DMS79 (cell line): ENCODE results near the gene FGGY.

Experiments used
- DNase-seq: peaks from one replicate; lab custom pipeline; 2025; lab: John Stamatoyannopoulos, UW

Gene FGGY

GRCh38 chr1:59315529-59316463, 18.9 kb downstream of the FGGY start:
- DNase-seq, result no peak

DNA sequence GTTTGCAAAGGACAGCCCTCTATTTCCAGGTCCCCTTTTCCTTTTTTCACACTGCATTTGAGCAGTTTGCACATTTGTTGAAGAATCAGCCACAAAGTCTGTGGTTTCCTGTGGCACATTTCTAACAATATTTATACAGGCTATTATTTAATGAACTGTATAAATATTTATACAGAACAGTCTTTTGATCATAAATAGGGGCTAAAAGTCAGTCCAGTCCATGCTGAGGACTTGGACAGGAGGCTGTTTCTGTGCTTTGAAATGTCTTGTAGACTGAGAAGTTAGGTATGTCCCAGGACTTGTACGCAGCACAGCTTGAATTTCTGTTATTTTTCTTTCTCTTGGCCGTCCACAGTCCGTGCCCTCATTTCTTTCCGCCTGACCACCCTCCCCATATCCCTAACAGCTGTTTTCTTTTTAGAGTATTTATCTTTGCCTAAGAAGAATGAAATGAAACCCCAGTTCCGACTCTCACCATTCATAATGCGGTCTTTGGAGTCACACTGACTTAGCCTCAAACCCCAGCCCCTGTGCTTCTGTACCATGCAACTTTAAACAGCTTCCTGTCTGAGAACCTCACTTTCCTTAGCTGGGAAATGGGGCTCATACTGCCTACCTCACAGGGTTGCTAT, 19.7 kb downstream of the FGGY start:
- DNase-seq, result no peak

DNA sequence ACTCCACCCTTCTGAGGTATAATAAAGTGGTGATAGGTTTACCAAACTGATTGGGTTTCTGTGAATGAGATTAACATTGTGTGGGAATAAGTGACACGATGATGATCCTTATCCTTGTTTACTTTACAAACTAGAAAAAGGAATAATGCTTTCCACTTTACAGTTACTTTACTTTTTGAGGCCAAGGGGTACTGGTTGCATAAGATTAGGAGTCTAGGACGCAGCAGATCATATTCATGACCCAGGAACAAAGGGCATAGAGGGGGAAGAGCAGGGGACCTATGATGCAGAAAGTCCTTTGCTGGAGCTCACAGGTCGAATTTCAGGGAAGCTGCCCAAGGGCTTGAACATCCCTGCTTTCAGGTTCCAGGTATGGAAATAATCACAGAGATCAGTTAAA, 20.4 kb downstream of the FGGY start:
- no peak for DNase-seq

GRCh38 chr1:59317780-59318179, 20.9 kb downstream of the FGGY start:
- no peak for DNase-seq

DNA sequence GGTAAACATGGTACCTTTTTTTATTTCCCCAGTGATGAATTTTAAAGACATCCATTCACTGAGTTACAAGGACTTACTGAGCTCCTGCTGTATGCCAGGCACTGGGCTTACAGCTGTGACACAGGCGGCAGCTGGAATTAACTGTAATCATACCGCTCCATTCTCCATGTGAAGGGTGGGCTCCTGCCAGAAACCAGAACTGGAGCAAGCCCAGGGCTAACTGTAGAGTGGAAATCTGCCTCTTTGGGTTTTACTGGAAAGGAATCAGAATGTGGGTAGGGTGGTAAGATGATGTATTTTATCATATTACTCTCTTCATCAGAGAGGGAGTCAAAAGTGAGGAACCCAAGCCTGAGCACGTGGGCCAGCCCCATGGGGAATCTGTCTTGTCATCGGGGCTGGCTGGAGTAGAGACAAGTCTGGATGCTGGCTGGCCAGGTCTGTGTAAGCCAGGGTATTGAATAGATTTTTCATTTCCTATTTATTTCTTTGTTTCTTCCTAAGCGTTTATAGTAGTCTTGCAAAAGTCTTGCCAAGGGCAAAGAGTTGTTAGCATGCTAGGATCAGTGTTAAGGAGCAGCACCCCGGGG, 21.5 kb downstream of the FGGY start:
- no peak for DNase-seq

DNA sequence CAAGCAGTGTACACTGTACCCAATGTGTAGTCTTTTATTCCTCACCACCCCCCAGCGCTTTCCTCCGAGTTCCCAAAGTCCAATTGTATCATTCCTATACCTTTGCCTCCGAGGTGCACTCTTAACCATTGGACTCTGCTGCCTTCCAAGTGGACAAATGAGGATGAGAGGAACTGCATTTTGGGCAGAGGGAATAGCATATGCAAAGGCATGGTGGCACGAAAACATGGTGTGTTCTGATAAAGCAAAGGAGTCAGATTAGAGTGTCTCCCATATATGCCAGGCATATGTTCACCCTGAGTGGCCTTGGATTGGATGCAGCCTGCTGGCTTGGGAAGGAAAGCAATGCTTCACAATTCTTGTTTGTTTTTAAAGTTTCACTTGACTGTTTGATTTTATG, 25.5 kb downstream of the FGGY start:
- DNase-seq, result no peak

GRCh38 chr1:59322814-59323213, 25.9 kb downstream of the FGGY start:
- no peak for DNase-seq

DNA sequence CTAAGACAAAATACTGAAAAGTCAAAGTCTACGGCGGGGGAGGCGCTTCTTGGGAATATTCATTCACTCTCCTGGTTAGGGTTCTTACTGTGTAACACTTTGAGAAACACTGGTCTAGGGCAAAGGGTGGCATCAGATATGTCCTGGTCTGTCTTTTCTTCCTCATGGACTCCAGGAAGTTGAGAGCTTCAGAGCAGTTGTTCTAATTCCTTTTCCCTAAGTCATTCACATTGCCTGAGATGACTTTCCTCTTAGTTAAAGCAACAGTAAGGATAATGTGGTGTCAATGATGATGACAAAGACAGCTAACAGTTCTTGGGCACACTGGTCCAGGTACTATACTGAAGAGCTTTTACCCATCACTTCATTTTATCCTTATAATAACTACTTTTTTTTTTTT, 27.0 kb downstream of the FGGY start:
- DNase-seq, result no peak

- no peak for DNase-seq
Measured at GRCh38 chr1:59328353-59328752, 31.5 kb downstream of the FGGY start.

DNA sequence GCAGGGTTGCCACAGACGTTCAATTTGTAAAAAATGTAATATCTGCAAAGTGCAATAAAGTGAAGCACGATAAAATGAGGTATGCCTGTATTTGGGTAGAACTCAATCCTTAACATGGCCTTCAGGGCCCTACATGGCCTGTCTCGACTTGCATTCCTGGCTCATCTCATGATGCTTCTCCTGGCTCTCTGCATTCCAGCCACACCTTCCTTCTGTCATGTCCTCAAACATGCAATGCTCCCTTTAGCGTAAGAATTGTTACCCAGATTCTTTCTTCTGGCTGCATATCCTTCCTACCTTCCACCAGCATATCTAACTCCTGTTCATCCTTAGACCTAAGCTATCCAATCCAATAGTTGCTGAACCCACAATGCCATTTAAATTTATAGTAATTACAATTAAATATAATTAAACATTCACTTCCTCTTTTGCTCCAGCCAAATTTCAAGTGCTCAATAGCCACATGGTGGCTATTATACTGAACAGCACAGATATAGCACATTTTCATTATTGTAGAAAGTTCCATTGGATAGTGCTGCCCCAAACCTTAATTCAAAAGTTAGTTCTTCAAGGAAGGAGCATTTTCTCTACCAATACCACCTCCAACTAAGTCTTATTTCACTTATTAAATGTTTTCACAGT, 32.6 kb downstream of the FGGY start:
- no peak for DNase-seq

DNA sequence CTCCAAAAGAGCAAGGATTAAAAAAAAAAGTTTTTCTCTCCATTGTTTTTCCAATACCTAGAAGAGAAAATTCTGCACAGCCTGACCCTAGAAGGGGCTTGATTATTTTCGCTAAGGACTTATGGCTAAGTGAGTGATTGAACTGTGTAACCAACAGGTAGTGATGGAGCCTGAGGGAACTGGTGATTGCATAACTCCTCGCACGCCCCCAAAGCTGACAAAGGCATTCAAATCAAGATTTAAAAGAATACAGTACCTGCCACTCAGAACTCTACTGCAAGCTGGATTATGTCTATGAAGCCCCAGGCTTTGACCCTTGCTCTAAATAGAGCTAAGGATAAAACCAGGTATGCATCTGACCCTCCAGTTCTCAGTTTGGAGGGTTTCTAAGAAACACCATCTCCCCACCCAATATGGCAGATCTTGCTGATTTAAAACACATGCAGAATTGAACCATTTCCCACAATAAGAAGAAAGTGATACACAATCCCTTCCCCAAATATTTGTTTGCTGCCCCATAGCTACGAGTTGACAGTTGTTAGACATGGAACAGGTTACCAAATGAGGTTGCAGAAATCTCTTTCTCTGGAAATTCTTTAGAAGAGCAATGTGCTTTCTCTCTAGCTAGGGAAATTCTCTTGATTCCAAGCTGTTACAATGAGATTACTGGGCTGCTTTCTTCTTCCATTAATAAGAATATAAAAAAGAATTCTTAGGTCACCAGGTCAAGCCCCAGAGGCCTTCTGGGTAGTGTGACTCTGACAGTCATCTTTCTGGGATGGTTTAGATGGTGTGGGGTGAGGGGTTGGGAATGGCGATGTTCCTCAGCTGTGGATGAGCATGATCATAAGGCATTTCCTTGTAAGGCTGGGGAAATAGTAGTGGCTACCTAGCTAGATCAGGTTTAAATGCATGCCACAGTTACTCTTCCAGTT, 35.1 kb downstream of the FGGY start:
- DNase-seq, result no peak

DNA sequence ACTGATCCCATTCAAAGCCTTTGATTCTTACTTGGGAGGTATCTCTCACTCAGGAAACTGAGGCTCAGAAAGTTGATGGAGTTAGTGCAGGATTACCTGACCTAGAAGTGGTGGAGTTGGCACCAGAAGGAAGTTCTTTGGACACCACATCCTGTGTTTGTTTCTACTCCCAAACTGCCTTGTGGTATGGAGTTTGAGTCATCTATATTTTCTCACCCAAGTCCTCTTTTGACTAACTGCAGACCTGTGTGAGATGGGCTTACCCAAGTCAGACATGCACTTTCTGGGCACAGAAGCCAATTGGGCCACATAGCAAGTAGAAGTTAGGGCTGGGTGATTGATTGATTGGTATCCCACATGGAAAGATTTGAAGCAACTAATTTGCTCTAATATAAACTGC, 36.1 kb downstream of the FGGY start:
- no peak for DNase-seq

DNA sequence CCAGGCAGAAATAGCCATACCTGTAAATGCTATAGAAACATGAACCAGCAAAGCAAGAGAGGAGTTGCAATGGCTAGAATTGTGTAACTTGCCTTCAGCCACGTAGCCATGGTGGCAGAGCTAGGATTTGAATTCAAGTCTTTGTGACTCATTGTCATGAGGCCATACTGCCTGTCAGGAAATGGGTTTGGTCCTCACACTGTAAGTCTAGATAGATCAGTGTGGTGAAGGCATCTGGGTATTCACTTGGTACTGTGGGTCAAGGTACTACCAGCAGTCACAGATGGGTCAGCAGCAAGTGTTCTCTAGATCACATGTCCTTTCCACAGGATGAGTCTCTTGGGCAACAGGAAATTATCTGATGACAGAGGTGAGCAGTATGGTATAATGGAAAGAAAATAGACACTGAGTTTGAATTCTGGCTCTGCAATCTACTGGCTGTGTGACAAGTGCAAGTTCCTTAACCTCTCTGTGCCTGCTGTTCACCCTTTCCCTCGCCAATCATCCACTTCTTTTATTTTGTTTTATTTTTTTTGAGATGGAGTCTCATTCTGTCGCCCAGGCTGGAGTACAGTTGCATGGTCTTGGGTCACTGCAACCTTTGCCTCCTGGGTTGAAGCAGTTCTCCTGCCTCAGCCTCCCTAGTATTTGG, 36.9 kb downstream of the FGGY start:
- no peak for DNase-seq

GRCh38 chr1:59340411-59341307, 43.8 kb downstream of the FGGY start:
- no peak for DNase-seq

DNA sequence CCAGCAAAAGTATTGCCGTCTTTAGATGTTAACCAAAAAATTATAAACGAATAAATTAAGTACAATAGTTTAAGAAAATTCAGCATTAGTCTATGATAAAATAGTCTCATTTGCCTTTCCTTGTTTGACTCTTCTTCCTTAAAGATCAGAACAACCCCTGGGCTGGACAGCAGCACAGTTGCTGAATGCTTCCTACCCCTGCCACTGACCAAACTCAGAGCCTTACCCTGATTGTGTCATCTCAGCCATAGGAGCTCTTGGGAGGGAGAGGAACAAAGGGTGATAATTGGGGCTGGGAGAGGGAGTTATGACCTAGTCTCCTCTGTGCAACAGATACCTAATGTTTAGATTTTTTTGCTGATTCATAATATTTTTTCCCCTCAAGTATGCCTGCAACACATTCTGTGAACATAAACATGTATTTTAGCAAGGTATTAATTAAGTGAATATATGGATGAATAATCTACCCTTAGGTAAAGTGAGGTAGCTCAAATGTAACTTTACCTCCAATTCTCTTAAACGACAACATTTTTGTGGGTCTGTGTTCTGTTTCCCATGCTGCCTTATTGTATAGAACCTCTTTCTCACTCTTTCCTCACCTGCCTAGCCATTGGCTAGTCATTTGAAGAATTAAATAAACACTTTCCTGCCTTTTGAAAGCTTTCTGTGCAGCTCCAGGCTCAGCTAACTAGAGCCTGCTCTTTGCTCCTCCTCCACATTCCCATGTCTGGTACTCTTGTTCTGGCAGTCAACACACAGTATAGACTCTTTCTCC, 46.1 kb downstream of the FGGY start:
- DNase-seq, result no peak

DNA sequence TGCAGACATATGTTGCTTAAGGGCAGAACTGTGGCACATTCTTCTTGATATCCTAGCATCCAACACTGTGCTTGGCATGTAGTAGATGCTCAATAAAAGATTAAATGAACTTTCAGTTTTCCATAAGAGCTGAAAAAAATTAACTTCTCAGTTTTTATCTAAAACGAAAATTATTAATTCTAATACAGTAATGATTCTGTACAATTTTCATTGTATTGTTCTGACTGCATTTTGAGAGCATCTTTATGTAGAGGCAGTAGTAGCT, 46.6 kb downstream of the FGGY start:
- DNase-seq, result no peak

GRCh38 chr1:59345221-59345620, 48.3 kb downstream of the FGGY start:
- no peak for DNase-seq

DNA sequence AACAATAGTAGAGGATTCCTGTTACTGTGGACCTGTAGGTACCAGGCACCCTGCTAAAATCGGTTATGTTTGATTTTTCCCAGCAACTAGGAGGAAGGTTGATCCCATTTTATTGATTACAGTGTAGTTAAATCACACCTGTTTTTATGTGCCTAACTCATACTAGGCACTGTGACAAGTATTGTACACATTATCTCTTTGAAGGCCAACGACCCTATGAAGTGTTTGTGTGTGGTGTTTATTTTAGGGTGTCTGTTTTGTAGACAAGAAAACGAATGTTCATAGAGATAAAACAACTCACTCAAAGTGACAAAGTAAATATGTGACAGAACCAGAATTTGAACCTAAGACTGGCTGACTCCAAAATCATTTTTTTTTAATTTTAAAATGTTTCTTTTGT, 49.5 kb downstream of the FGGY start:
- DNase-seq, result no peak

GRCh38 chr1:59349101-59349500, 52.2 kb downstream of the FGGY start:
- no peak for DNase-seq

DNA sequence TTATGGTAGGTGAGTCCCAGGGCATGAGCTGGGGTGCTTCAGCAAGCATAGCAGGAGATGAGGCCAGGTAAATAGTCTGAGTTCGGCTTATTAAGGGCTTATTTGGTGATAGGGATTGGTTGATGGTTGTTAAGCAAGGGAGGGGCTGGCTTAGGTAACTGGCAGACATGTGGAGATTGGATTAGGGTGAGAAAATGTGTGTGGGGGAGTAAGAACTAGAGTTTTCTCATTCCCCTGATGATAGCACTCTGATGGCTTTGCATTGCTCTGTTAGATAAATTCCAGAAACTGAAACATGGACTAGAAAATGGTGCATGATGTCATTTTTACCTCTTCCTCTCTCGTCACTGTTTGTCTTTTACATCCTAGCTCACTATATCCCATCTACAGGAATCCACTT, 53.6 kb downstream of the FGGY start:
- no peak for DNase-seq
